DOHH2 (cell line): ENCODE data around the gene G6PC2.

Source experiments
- CTCF ChIP-seq: fragments of 200-600 bp; sonication (generic); IDR thresholded peaks from one replicate; pipeline ENCODE4 v1.5.1; 2014; ENCODE audit warnings: antibody characterized with exemption, mild to moderate bottlenecking, low read depth, low read length; ENCODE audit not compliant: poor library complexity, severe bottlenecking
- EZH2phosphoT487 ChIP-seq: fragments of 200-600 bp; sonication (generic); IDR thresholded peaks from 2 replicates; pipeline ENCODE4 v1.6.1; 2017; ENCODE audit warnings: borderline replicate concordance, mild to moderate bottlenecking, antibody characterized with exemption, low read length, moderate library complexity, mixed read lengths

DNA sequence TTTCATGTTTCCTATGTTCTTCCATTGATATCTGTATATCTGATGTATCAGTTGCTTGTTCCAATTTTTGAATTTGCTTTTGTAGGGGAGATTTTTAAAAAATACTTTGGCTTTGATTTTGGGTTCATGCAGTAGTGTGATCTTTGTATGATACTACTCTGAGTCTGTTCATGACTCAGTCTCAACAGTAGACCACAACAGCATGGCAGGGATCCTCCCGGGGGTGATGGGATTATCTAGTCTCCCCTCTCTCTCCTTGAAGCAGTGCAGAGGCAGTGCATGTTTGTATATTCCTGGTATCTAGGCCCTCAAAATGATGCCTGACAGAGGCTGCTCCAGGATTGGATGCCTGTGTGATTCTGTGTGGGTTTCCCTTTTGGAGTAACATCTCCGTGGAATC, 55.3 kb downstream of the G6PC2 start:
- no peak for TF ChIP-seq CTCF
- no peak for TF ChIP-seq EZH2phosphoT487
